ENCODE measurements around the gene FOXP1.

Gene FOXP1

GRCh38 chr3:71011565-71012287 is 571.8 kb downstream of the FOXP1 start:
- peak; percentile 88 for FAIRE-seq

GRCh38 chr3:71010726-71011455 is 572.6 kb downstream of the FOXP1 start:
- peak; percentile 17 for FAIRE-seq

- FAIRE-seq: no peak
Measured at GRCh38 chr3:71008350-71008935, 575.1 kb downstream of the FOXP1 start.

- FAIRE-seq: peak; percentile 95
Measured at GRCh38 chr3:71006810-71007785, 576.4 kb downstream of the FOXP1 start.

- peak; percentile 17 for FAIRE-seq
Measured at GRCh38 chr3:71005702-71006321, 577.7 kb downstream of the FOXP1 start.

- FAIRE-seq: peak; percentile 41
Measured at GRCh38 chr3:71003511-71003910, 580.0 kb downstream of the FOXP1 start.

- FAIRE-seq: no peak
Measured at GRCh38 chr3:71002298-71002697, 581.2 kb downstream of the FOXP1 start.

- FAIRE-seq: no peak
Measured at GRCh38 chr3:71001303-71001830, 582.2 kb downstream of the FOXP1 start.

GRCh38 chr3:71000483-71000882 is 583.0 kb downstream of the FOXP1 start:
- FAIRE-seq: no peak

- no peak for FAIRE-seq
Measured at GRCh38 chr3:70999730-71000129, 583.8 kb downstream of the FOXP1 start.

- FAIRE-seq: no peak
Measured at GRCh38 chr3:70996082-70996481, 587.4 kb downstream of the FOXP1 start.

GRCh38 chr3:70994644-70995043 is 588.9 kb downstream of the FOXP1 start:
- FAIRE-seq: no peak

- no peak for FAIRE-seq
Measured at GRCh38 chr3:70992562-70993204, 590.8 kb downstream of the FOXP1 start.

- no peak for FAIRE-seq
Measured at GRCh38 chr3:70992131-70992530, 591.4 kb downstream of the FOXP1 start.

GRCh38 chr3:70990723-70991122 is 592.8 kb downstream of the FOXP1 start:
- peak; percentile 89 for FAIRE-seq

GRCh38 chr3:70990185-70990584 is 593.3 kb downstream of the FOXP1 start:
- FAIRE-seq: no peak

- FAIRE-seq: no peak
Measured at GRCh38 chr3:70989174-70989573, 594.4 kb downstream of the FOXP1 start.

GRCh38 chr3:70988111-70988510 is 595.4 kb downstream of the FOXP1 start:
- no peak for FAIRE-seq

GRCh38 chr3:70985572-70985971 is 598.0 kb downstream of the FOXP1 start:
- FAIRE-seq: no peak

- peak; percentile 55 for FAIRE-seq
Measured at GRCh38 chr3:70984776-70985482, 598.6 kb downstream of the FOXP1 start.

- peak; percentile 93 for FAIRE-seq
Measured at GRCh38 chr3:70982700-70983140, 600.8 kb downstream of the FOXP1 start.
